ENCODE data around the gene ABCC6.
"Not testable (repeated sequence)": the region's sequence is repeated elsewhere in the genome, so short reads cannot be mapped to it uniquely, and the experiment has no call there.

The ABCC6 gene

DNA sequence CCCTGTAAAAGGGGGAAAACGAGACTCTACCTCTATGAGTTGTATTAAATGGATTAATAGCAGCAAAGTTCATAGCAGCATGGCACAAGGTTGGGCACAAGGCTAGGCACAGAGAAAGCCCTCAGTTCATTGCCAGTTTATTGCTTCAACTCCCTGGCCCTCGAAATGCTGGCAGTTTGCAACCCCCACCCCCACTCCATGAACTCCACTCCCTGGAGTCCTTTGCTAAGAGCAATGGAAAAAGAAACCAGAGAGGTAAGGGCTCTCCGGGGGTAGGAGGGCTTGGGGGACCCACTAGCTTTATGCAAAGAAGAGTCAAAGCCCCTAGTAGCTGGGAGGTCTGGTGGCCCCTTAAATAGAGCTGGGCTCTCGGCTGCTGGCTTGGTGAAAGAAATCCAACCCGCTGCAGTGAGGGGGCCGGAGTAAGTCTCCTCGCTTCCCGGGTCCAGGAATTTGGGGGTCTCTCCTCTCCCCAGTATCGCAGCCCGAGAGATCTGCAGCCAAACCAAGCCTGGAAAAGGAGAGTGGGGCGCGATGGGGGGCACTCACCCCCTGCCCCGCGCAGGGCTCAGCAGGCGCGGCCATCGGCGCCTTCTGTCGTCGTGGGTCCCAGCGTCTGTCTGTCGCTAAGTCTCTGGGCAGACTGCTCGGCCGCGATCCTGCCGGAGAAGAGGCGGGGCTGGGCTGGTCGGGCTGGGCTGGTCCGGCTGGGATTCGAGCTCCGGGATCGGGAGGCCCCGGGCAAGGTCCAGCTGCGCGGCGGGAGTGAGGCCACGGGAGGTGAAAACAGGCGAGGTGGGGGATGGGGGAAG, at the start of gene ABCC6:
ABCC6 (minus strand) TSS at position 645 of the 812 bp plus-strand sequence; CDS start at position 585, 60 bp downstream.
- DNase-seq (ENCODE audit: low spot score) = not testable (repeated sequence)

- DNase-seq (ENCODE audit: low spot score) = not testable (repeated sequence)
These were observed 49.4 kb upstream of the ABCC6 start for GRCh38 chr16:16272573-16273221.

GRCh38 chr16:16271658-16272057, 48.4 kb upstream of the ABCC6 start:
- DNase-seq (ENCODE audit: low spot score) = not testable (repeated sequence)

DNA sequence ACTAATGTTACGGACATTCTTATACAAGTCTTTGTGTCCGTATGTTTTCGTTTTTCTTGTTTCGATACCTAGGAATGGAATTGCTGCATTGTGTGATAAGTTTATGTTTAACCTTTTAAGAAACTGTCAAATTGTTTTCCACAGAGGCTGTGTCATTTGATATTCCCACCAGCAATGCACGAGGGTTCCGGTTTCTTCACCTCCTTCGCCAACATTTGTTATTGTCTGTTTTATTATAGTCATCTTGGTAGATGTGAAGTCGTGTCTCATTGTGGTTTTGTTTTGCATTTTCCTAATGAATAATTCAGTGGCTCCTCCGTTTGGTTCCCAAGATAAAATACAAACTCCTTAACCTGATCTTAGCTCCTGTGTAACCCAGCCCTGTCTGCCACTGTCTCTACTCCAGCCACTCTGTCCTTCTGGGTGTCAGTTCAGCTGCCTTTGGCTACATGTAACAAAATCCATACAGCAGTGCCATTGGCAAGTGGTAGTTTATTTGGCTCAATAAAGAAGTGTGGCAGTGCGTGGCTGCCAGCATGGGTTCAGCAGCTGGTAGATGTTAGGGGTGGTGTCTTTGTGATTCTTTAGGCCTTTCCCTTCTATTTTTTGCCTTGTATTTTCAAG, 45.0 kb upstream of the ABCC6 start:
- not testable (repeated sequence) for DNase-seq (ENCODE audit: low spot score)

DNA sequence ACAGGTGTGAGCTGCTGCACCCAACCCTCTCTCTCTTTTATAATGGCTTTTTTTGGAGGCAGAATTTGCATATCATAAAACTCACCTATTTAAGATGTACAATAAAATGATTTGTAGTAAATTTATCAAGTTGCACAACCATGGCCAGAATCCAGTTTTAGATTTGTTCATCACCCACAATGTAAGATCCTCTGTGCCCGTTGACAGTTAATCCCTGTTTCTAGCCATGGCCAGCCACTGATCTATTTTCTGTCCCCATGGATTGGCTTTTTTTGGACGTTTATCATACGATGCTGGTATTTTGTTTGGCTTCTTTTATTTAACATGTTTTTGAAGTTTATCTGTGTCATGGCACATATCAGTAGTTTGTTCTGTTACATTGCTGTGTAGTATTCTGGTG, 44.4 kb upstream of the ABCC6 start:
- not testable (repeated sequence) for DNase-seq (ENCODE audit: low spot score)

- not testable (repeated sequence) for DNase-seq (ENCODE audit: low spot score)
These were observed 41.8 kb upstream of the ABCC6 start for GRCh38 chr16:16265044-16265443.

DNA sequence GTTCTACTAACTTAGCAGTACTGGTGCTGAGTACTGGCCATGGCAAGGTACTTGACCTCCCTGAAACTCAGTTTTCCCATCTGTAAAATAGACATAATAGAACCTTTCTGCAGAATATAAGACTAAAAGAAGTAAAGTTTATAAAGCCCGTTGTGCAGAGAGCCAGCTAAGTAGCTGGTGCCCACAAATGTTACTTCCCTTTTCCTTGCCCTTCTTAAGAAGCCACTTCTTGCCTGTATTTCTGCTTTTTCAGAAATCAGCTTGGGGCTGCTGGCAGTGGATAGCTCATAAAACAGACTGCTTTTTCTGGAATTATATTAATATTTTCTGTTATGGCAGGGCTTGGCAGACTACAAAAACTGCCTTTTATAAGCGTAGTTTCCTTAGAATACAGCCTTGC, 40.7 kb upstream of the ABCC6 start:
- not testable (repeated sequence) for DNase-seq (ENCODE audit: low spot score)

- DNase-seq (ENCODE audit: low spot score) = not testable (repeated sequence)
These were observed 39.8 kb upstream of the ABCC6 start for GRCh38 chr16:16262954-16263555.

- not testable (repeated sequence) for DNase-seq (ENCODE audit: low spot score)
These were observed 36.7 kb upstream of the ABCC6 start for GRCh38 chr16:16259971-16260370.

GRCh38 chr16:16258822-16259221, 35.5 kb upstream of the ABCC6 start:
- DNase-seq (ENCODE audit: low spot score) = not testable (repeated sequence)

DNA sequence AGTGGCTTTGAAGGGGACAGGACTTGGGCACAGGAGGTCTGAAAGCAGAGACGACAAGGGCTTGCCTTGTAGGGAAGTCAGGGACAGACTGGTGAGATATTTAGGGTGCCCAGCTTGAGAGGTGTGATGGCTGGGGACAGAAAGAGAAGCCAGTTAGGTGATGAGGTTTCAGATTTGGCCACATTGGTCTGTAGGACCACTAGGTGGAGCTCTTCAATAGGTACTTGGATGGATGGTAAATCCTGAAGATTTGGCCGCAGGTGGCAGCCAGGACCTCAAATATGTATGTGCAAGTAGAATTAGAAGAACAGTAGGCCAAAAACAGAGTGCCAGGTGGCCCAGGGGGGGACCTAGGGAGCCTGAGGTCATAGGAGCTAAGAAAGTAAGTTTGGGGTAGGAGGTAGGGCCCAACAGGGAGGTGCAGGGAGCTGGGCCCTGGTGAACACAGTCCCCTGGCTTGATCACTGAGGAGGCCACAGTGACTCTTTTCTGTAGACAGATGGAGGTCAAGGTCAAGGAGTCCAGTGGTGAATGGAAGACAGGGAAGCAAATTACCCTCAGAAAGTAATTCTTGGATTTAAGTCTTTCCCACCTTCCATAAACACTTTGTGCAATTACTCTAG, 34.1 kb upstream of the ABCC6 start:
- DNase-seq (ENCODE audit: low spot score) = not testable (repeated sequence)

DNA sequence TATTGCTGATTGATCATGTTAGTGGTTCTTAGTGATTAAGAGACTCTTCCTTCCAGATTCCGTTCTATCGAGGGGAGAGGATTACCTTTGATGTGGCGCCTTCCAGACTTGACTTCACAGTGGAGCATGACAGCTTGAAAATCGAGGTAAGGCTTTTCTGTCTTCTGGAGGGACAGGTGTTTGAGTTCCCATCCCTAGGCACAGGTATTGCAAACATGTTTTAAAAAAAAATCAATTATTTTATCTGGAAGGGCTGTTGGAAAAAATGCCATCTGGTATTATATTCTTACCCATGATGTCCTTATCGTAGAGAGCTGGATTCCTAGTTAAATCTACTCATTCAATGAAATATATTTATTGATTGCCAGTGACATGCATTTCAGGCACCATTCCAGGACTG, 29.1 kb upstream of the ABCC6 start:
- DNase-seq (ENCODE audit: low spot score) = not testable (repeated sequence)

DNA sequence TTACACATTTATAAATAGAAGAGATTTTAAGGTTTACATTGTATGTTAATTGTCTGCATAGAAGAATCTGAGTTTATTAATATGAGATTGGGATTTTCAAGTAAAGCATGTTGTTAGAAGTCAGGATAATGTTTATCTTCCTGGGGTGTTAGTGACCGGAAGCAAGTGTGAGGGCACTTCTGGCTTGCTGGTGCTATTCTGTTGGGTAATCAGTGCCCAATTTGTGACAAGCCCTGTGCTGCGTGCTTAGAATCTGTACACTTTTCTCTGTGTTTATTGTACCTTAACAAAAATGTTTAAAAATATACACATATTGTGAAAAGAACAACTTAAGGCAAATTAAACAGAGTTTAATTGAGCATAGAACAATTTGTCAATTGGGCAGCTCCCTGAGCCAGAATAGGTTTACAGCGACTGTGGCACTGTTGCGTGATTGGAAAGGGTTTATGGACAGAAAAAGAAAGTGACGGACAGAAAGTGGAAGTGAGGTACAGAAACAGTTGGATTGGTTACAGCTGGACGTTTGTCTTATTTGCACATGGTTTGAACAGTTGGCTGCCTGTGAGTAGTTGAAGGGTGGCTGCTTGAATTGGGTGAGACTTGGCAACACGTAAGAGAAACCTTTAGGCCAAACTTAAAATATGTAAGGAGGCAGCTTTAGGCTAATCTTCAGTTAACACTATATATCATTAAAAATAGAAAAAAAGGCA, 26.5 kb upstream of the ABCC6 start:
- not testable (repeated sequence) for DNase-seq (ENCODE audit: low spot score)

- DNase-seq (ENCODE audit: low spot score) = not testable (repeated sequence)
These were observed 24.1 kb upstream of the ABCC6 start for GRCh38 chr16:16247439-16247838.

DNA sequence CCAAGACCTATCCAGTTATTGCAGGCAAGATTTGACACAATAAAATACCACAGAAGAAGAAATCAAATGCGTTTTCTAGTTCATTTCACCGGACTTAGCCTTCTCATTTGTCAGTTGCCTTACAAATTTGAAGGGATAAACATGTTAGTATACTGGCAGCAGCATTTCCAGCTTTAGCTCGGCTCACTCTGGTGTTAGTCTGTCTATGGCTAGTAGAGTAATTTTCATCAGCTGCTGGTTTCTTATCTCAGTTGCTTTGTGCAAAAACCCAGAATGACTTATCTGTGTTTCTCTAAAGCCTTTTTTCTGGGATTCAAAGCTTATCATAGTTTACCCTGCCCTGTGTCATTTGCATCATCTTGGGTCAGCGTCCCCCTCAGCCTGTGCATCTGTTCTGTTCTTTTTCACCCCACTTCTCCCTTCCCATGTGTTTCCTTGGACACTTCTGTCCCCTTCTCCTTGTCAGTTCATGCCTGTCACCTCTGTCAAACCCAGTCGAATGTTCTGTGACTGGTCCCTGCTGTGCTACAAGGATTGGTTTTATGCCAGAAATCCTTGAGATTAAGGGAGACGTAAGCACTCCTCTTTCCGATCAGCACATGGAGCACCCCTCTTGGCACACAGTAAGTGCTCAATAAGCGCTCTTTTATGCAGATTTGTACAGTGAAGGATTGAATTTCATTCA, 23.4 kb upstream of the ABCC6 start:
- not testable (repeated sequence) for DNase-seq (ENCODE audit: low spot score)

DNA sequence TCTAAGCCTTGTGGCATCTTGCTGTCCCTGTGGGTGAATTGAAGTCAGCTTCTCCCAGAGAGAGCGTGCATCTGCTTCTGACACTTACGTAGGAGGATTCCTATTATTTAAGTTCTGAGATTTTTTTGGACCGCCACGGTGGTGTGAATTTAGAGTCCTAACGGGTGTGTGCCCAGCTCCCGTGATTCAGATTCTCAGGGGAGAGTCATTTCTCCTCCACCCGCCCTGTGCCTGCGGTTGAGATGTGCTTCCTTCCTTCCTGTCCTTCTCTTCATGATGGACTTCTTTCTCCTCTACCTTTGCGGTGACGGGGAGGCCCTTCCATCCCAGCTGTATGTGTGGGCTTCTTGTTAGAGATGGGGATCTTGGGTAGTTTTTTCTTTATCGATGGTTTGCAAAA, 20.6 kb upstream of the ABCC6 start:
- DNase-seq (ENCODE audit: low spot score) = not testable (repeated sequence)

DNA sequence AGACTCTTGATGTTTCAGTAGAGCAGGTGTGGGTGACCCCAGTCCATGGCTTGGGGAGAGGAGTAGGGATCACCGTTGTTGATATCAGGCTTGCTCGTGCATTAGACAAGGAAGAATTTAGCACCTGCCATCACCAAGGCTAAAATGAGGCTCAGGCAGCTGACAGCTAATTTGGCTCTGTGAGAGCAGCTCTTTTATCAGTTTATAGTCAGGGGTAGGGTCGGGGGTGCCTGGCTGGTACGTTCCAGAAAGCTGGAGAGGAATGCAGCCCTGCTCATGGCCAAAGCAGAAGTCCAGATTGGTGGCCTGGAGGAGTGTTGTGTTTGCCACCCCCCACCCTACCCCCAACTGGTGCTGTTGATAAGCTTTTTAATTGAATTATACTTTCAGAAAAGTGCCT, 17.4 kb upstream of the ABCC6 start:
- not testable (repeated sequence) for DNase-seq (ENCODE audit: low spot score)

DNA sequence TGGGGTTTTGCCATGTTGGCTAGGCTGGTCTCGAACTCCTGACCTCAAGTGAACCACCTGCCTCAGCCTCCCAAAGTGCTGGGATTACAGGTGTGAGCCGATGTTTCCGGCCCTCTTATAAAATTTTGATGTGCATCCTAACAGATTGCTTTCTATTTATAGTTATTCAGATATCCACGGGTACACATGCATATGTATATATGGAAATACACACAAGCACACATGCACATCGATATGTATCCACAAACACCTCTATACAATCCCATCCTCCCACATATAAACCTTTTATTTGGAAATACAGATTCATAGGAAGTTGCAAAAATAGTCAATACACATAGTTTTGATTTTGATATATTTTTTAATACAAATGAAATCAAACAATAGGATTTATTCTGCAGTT, 14.4 kb upstream of the ABCC6 start:
- not testable (repeated sequence) for DNase-seq (ENCODE audit: low spot score)

DNA sequence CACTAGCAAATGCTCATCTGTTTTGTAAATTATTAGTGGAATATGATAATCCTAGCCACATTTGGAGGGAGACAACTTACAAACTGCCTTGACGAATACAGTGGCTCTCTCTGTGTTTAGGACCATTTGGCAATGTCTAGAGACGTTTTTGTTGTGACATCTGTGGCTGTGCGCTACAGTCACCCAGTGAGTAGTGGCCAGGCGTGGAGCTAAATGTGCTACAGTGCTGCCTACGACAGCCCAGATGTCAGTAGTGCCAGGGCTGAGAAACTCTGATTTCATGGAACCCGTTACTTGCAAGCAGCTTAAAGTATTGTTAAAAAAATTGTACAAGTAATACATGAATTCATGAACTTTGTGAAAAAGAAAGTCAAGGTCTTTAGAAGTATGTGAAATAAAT, 13.8 kb upstream of the ABCC6 start:
- DNase-seq (ENCODE audit: low spot score) = not testable (repeated sequence)

GRCh38 chr16:16232692-16233061, 9.4 kb upstream of the ABCC6 start:
- not testable (repeated sequence) for DNase-seq (ENCODE audit: low spot score)

Data from CD4-positive, alpha-beta T cell treated with Interleukin-6 at 100 ng/mL for 8 hours (primary cell).